Measurements from ENCODE around the gene ATP8A2. TPM values are rescaled to one million over a fixed set of nuclear protein-coding genes. Genes with fewer than 3 reads are reported as not detected.

The ATP8A2 gene
- total and polyA plus RNA-seq, 4 donors: 0.01 to 0.08 (median 0.05) TPM; not detected in 1

DNA sequence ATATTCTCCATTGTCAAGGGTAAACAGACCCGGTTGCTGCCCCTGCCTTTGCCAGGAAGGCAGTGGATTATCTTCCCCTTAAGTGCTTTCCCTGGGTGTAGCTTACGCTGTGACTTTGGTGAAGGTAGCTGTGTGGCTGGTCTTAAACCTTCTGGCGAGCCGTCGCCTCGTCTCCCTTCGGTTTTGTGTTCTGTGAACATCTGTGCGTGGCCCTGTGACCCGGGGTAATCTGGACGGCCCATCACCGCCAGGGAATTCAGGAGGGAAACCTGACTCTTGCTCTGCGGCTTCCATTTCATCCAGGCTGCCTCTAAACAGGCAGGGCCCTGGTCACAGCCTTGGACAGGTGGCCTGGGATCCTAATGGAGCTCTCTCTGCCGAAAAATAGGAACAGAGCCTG, 601.3 kb downstream of the ATP8A2 start:
- DNase-seq (ENCODE audit: low spot score): no peak
- Histone ChIP-seq H3K4me3 (ENCODE audit: low read depth in 1 of 3, low read length in 3 of 3) (no peak overlapping the region), H3K4me1 (ENCODE audit: control insufficient read depth in 4 of 4, insufficient read depth in 4 of 4, low read length in 3 of 4) (no peaks in the 10 kb centered on the region), H3K9me3 (ENCODE audit: control insufficient read depth in 4 of 4, low read length in 3 of 4) (no peaks in the 10 kb centered on the region), H3K27ac (ENCODE audit: low read depth in 1 of 2, low read length in 2 of 2) (no peak overlapping the region), H3K9ac (ENCODE audit: low read depth in 1 of 2, low read length in 2 of 2) (no peak overlapping the region), H3K27me3 (ENCODE audit: control insufficient read depth in 4 of 4, insufficient read depth in 4 of 4, low read length in 3 of 4) (peaks cover 0 to 7% (median 0%) of the 10 kb centered on the region in 4 donors), H3K36me3 (ENCODE audit: control insufficient read depth in 4 of 4, insufficient read depth in 3 of 4, low read depth in 1 of 4, low read length in 3 of 4) (no peaks in the 10 kb centered on the region)
- WGBS: 63% methylated on average over 13 of the region's 13 CpGs
- no peak for TF ChIP-seq GABPA (IDR thresholded peaks at IDR 0.05 in 1 of 2, conservative IDR thresholded peaks at IDR 0.05 in 1 of 2)
- no peak for TF ChIP-seq YY1 (IDR thresholded peaks at IDR 0.05)
- TF ChIP-seq, protein P1, sequence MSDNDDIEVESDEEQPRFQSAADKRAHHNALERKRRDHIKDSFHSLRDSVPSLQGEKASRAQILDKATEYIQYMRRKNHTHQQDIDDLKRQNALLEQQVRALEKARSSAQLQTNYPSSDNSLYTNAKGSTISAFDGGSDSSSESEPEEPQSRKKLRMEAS (IDR thresholded peaks at IDR 0.05): no peak
- no peak for TF ChIP-seq EGR1 (IDR thresholded peaks at IDR 0.05; ENCODE audit: low read depth in 2 of 2)
- TF ChIP-seq, protein P2, sequence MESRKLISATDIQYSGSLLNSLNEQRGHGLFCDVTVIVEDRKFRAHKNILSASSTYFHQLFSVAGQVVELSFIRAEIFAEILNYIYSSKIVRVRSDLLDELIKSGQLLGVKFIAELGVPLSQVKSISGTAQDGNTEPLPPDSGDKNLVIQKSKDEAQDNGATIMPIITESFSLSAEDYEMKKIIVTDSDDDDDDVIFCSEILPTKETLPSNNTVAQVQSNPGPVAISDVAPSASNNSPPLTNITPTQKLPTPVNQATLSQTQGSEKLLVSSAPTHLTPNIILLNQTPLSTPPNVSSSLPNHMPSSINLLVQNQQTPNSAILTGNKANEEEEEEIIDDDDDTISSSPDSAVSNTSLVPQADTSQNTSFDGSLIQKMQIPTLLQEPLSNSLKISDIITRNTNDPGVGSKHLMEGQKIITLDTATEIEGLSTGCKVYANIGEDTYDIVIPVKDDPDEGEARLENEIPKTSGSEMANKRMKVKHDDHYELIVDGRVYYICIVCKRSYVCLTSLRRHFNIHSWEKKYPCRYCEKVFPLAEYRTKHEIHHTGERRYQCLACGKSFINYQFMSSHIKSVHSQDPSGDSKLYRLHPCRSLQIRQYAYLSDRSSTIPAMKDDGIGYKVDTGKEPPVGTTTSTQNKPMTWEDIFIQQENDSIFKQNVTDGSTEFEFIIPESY (IDR thresholded peaks at IDR 0.05): no peak
- TF ChIP-seq RXRA (IDR thresholded peaks at IDR 0.05): no peak
- TF ChIP-seq SP1 (IDR thresholded peaks at IDR 0.05): no peak
- no peak for TF ChIP-seq HNF4G (IDR thresholded peaks at IDR 0.05)
- no peak for TF ChIP-seq FOXA1 (IDR thresholded peaks at IDR 0.05)
- TF ChIP-seq TAF1 (conservative IDR thresholded peaks at IDR 0.05): no peak

DNA sequence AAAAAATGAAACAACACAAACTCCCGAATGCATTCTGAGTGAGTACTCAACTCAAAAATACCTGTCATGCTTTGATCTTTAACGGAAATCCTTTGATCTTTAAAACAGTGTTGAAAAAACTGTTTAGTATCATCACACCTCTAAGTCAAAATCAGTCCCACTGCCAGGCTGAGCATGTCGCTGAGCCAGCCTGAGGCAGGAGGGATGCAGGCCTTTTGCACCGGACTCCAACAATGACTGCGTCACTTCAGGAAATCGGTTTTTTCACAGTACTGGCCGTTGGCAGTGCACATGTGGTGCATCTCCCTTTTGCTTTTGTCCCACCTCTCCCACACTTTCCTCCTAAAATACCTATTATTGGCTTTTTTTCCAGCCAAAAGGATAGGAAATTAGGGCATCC, 601.8 kb downstream of the ATP8A2 start:
- peaks cover 0 to 7% (median 0%) of the 10 kb centered on the region in 4 donors for H3K27me3 ChIP-seq (ENCODE audit: control insufficient read depth in 4 of 4, insufficient read depth in 4 of 4, low read length in 3 of 4)
- H3K4me3 ChIP-seq (ENCODE audit: low read depth in 1 of 3, low read length in 3 of 3): no peak overlapping the region
- no peak for DNase-seq (ENCODE audit: low spot score)
- no peaks in the 10 kb centered on the region for H3K36me3 ChIP-seq (ENCODE audit: control insufficient read depth in 4 of 4, insufficient read depth in 3 of 4, low read depth in 1 of 4, low read length in 3 of 4)
- no peak overlapping the region for H3K9ac ChIP-seq (ENCODE audit: low read depth in 1 of 2, low read length in 2 of 2)
- no peak for TF ChIP-seq JUND (IDR thresholded peaks at IDR 0.05)
- TF ChIP-seq, protein P1 (IDR thresholded peaks at IDR 0.05): no peak
- no peaks in the 10 kb centered on the region for H3K4me1 ChIP-seq (ENCODE audit: control insufficient read depth in 4 of 4, insufficient read depth in 4 of 4, low read length in 3 of 4)
- WGBS: 73% methylated on average over 7 of the region's 7 CpGs
- no peak overlapping the region for H3K27ac ChIP-seq (ENCODE audit: low read depth in 1 of 2, low read length in 2 of 2)
- H3K9me3 ChIP-seq (ENCODE audit: control insufficient read depth in 4 of 4, low read length in 3 of 4): no peaks in the 10 kb centered on the region

DNA sequence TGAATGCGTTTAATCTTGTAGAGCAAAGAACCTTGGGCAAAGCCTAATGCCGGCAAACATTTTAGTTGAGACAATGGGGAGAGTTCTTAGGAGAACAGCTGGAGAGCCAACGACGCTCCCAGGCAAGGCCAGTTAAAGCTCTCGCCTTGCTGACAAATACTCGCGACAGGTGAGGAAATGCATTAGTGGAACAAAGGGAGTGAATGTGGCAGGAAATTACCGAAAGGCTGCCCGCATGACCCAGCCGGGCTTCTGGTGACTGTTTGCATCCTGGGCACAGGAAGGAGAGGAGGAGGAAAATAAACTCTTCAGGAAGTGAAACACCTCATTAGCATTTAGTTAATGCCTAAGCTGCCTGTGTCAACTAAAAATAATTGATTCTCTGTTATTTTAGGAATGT, 605.4 kb downstream of the ATP8A2 start:
- no peaks in the 10 kb centered on the region for H3K4me1 ChIP-seq (ENCODE audit: control insufficient read depth in 4 of 4, insufficient read depth in 4 of 4, low read length in 3 of 4)
- TF ChIP-seq, protein P1 (IDR thresholded peaks at IDR 0.05): no peak
- H3K27ac ChIP-seq (ENCODE audit: low read depth in 1 of 2, low read length in 2 of 2): no peak overlapping the region
- no peak for DNase-seq (ENCODE audit: low spot score)
- WGBS: 25% methylated on average over 10 of the region's 10 CpGs
- H3K9ac ChIP-seq (ENCODE audit: low read depth in 1 of 2, low read length in 2 of 2): no peak overlapping the region
- H3K4me3 ChIP-seq (ENCODE audit: low read depth in 1 of 3, low read length in 3 of 3): no peak overlapping the region
- H3K36me3 ChIP-seq (ENCODE audit: control insufficient read depth in 4 of 4, insufficient read depth in 3 of 4, low read depth in 1 of 4, low read length in 3 of 4): no peaks in the 10 kb centered on the region
- H3K27me3 ChIP-seq (ENCODE audit: control insufficient read depth in 4 of 4, insufficient read depth in 4 of 4, low read length in 3 of 4): peaks cover 0 to 11% (median 0%) of the 10 kb centered on the region in 4 donors
- H3K9me3 ChIP-seq (ENCODE audit: control insufficient read depth in 4 of 4, low read length in 3 of 4): no peaks in the 10 kb centered on the region

DNA sequence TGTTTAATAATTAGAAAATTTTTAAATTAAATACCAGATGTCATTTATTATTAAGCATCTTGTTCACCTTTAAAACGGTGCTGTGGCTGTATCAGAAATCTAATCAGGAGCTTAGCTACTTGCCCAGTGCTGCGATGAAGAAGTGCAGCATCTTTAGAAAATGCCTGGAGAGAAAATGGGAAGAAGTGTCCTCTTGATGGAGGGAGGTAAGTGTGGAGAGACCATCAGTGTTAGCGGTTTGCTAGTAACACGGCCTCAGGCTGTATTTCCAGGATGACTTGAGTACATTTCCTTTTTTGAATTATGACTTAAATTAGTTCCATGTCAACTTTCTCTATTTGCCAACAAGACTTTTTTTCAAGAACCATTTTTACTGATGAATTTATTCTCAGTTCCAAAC, 605.9 kb downstream of the ATP8A2 start:
- H3K9ac ChIP-seq (ENCODE audit: low read depth in 1 of 2, low read length in 2 of 2): no peak overlapping the region
- H3K36me3 ChIP-seq (ENCODE audit: control insufficient read depth in 4 of 4, insufficient read depth in 3 of 4, low read depth in 1 of 4, low read length in 3 of 4): no peaks in the 10 kb centered on the region
- WGBS: 27% methylated on average over 4 of the region's 4 CpGs
- no peak overlapping the region for H3K4me3 ChIP-seq (ENCODE audit: low read depth in 1 of 3, low read length in 3 of 3)
- DNase-seq (ENCODE audit: low spot score): no peak
- TF ChIP-seq, protein P3, sequence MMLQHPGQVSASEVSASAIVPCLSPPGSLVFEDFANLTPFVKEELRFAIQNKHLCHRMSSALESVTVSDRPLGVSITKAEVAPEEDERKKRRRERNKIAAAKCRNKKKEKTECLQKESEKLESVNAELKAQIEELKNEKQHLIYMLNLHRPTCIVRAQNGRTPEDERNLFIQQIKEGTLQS (IDR thresholded peaks at IDR 0.05): no peak
- TF ChIP-seq, protein P4, sequence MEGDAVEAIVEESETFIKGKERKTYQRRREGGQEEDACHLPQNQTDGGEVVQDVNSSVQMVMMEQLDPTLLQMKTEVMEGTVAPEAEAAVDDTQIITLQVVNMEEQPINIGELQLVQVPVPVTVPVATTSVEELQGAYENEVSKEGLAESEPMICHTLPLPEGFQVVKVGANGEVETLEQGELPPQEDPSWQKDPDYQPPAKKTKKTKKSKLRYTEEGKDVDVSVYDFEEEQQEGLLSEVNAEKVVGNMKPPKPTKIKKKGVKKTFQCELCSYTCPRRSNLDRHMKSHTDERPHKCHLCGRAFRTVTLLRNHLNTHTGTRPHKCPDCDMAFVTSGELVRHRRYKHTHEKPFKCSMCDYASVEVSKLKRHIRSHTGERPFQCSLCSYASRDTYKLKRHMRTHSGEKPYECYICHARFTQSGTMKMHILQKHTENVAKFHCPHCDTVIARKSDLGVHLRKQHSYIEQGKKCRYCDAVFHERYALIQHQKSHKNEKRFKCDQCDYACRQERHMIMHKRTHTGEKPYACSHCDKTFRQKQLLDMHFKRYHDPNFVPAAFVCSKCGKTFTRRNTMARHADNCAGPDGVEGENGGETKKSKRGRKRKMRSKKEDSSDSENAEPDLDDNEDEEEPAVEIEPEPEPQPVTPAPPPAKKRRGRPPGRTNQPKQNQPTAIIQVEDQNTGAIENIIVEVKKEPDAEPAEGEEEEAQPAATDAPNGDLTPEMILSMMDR (IDR thresholded peaks at IDR 0.05; ENCODE audit: low read depth, low read length, missing input control): no peak
- no peak for TF ChIP-seq GABPA (IDR thresholded peaks at IDR 0.05 in 1 of 2, conservative IDR thresholded peaks at IDR 0.05 in 1 of 2)
- TF ChIP-seq HNF4G (IDR thresholded peaks at IDR 0.05): no peak
- TF ChIP-seq NR2F2 (IDR thresholded peaks at IDR 0.05): no peak
- no peak for TF ChIP-seq RAD21 (IDR thresholded peaks at IDR 0.05)
- H3K27me3 ChIP-seq (ENCODE audit: control insufficient read depth in 4 of 4, insufficient read depth in 4 of 4, low read length in 3 of 4): peaks cover 0 to 9% (median 0%) of the 10 kb centered on the region in 4 donors
- no peaks in the 10 kb centered on the region for H3K9me3 ChIP-seq (ENCODE audit: control insufficient read depth in 4 of 4, low read length in 3 of 4)
- no peaks in the 10 kb centered on the region for H3K4me1 ChIP-seq (ENCODE audit: control insufficient read depth in 4 of 4, insufficient read depth in 4 of 4, low read length in 3 of 4)
- H3K27ac ChIP-seq (ENCODE audit: low read depth in 1 of 2, low read length in 2 of 2): no peak overlapping the region

Measured in liver (tissue), 9 donors.